Measurements from ENCODE around the gene PPIF. TPM values are rescaled to one million over a fixed set of nuclear protein-coding genes. Genes with fewer than 3 reads are reported as not detected.

PPIF gene
- total RNA-seq, result 10 to 100 TPM; 20.4 to 23.9 TPM
- long read RNA-seq, donor 1, transcript PPIF-201 (6 exons, 2,190 nt), result major isoform, 11 of 15 reads
- long read RNA-seq, donor 1, partial matches to known transcripts, result 0 of 15 reads
- long read RNA-seq, donor 1, other reads (novel, unspliced or antisense), result 4 of 15 reads
- long read RNA-seq, donor 2, transcript PPIF-201 (6 exons, 2,190 nt), result major isoform, 65 of 76 reads
- long read RNA-seq, donor 2, partial matches to known transcripts, result 8 of 76 reads
- long read RNA-seq, donor 2, other reads (novel, unspliced or antisense), result 2 of 76 reads

DNA sequence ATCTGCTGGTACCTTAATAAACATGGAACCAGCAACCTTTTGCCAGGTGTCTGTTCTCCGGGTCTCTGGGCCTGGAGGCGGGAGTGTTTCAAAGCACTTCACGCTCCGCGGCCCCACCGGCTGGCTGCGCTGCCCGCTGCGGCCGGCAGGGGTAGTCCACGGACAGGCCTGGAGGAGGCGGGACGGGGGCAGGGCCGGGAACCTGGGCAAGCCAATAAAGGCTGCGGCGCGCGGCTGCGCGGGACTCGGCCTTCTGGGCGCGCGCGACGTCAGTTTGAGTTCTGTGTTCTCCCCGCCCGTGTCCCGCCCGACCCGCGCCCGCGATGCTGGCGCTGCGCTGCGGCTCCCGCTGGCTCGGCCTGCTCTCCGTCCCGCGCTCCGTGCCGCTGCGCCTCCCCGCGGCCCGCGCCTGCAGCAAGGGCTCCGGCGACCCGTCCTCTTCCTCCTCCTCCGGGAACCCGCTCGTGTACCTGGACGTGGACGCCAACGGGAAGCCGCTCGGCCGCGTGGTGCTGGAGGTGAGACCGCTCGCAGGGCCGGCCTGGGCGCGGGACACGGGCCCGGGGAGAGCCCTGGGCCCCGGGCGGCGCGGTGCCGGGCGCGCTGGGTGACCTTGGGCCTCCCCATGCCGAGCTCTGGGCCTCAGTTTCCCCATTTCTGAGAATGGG is at the start of gene PPIF:
Gene PPIF (plus strand): TSS at position 244 of the 668 bp plus-strand sequence. CDS start 80 bp downstream, at position 324.
- peak; percentile 99 for DNase-seq (ENCODE audit: low spot score)
- intact Hi-C loops (cut with DNase I), result no loop called here

DNA sequence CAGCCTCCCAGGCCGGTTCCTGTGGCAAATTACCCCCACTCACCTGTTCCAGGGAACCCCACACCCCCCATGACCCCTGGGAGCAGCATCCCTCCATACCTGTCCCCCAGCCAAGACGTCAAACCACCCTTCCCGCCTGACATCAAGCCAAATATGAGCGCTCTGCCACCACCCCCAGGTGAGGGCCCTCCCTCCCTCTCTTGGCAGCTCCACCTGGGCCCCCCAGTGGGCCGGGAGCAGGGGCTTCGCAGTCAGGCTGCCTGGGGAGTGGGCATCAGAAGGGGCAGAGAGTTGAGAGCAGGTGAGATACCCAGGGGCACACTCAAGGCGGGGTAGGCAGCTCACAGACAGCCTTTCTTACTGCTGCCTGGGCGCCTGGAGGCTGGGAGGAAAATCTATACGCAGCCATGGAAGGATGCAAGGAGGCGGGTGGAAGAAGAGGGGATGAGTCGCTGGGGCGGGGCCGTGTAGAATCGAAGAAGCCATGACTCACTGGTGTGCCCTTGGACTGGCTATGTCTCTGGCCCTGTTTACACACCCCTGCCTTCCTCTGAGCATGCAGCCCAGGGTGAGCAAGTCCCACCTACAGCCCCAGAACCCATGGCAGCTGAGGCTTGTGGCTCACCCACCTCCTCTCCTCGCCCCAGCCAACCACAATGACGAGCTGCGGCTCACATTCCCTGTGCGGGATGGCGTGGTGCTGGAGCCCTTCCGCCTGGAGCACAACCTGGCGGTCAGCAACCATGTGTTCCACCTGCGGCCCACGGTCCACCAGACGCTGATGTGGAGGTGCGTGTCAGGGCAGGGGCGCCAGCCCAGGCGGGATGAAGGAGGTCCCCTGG is 48.6 kb upstream of the PPIF start:
- intact Hi-C loops (cut with DNase I), result no loop called here
- DNase-seq (ENCODE audit: low spot score), result peak; percentile 90

DNA sequence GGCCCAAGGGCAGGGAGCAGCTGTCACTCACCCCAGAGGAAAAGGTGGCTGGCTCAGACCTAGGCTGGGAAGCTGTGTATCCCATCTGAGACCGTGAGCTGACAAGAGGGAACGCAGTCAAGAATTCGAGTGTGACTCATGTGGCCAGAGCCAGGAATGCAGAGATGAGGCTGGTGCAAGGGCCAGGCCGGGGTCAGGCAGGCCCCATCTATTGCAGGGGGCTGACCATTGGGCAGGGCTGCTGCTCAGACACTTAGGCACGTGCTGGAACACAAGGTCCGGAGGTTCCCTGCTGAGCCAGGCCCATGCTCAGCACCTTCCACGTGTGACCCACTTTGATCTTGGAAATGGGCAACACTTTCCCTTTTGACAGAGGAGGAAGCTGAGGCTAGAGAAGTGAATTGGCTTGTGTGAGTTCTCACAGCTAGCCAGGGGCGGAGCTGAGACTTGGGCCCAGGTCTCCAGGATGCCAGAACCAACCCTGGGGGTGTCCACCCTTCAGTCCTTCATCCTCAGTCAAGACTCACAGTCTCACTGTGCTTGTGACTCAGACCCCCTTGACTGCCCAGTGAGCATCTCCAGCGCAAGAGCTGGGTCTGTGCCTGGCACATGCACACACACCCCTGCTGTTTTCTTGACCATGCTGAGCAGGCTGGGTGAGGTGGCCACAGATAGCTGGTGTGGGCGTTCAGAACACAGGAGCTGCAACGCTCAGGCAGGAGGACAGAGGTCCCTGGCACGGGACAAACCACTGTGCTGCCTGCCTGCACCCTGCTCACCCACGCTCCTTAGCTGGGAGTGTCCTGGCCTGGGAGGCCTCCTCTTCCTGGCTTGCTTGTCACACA is 47.6 kb upstream of the PPIF start:
- intact Hi-C loops (cut with DNase I), result no loop called here
- no peak for DNase-seq (ENCODE audit: low spot score)

DNA sequence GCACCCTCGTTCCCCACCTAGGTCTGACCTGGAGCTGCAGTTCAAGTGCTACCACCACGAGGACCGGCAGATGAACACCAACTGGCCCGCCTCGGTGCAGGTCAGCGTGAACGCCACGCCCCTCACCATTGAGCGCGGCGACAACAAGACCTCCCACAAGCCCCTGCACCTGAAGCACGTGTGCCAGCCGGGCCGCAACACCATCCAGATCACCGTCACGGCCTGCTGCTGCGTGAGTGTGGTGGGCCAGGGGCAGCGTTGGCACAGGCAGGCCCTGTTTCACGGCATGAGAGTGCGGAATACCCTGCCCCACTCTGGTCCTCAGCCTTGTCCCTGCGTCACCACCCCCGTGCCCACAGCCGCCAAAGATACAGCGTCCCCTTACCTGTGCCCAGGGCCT is 46.6 kb upstream of the PPIF start:
- no peak for DNase-seq (ENCODE audit: low spot score)
- intact Hi-C loops (cut with DNase I), result no loop called here

DNA sequence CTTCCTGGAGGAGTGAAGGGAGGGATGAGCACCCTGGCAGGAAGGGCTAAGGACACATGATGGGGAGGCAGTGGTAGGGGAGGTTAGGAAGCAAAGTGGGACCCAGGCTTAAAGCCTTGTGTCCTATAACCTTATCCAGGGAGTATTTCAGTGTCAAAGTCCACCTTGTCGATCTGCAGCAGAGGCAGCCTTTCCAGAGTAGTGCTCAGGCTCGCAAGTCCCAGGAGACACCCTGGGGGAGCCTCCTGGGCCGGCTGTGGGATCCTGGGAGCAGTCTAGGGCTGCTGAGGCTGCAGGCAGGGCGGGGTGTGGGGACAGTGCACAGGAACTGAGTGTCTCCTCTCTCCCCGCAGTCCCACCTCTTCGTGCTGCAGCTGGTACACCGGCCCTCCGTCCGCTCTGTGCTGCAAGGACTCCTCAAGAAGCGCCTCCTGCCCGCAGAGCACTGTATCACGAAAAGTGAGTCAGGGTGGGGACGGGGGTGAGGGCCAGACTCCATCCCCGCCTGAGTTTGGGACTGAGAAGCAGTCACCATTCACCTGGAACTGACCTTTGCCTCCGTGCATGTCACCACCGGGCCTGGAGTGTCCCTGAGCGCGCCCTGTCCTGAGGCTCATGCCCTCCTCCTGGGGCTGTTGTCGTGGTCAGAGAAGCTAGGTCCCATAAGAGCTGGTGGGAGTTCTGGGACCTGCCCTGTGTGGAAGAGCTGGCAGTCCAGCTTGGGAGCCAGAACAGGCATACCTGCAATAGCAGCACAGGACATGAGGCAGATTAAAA is 45.3 kb upstream of the PPIF start:
- intact Hi-C loops (cut with DNase I), result no loop called here

DNA sequence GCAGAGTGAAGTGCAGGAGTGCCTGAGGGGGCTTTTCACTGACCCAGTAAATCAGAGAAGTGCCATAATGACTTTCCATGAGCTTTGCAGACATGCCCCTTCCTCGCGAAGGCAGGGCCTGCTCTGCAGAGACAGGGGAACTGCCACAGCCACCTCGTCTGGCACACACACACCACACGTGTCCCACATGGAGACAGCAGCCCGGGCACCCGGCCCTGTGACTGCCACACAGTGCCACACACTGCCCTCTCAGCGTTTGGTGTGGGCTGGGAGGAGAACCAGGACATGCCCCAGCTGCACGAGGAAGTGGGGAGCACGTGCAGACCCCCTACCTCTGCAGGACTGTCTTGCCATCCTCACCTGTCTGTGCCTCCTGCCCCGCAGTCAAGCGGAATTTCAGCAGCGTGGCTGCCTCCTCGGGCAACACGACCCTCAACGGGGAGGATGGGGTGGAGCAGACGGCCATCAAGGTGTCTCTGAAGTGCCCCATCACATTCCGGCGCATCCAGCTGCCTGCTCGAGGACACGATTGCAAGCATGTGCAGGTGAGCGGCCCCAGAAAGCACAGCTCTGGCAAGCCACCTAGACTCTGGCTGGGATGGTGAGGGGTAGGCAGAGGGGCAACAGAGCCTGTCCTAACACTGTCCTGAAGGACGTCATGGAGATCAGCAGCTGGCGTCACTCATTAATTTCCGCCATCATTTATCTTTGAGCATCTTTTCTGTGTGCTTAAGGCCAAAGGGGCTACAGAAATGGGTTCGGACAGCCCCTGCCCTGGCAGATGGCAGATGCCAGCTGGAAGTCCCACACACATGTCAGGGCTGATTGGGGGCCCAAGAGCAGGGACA is 43.4 kb upstream of the PPIF start:
- no peak for DNase-seq (ENCODE audit: low spot score)
- intact Hi-C loops (cut with DNase I), result no loop called here

More for the DNA sequence above, 45.3 kb upstream of the PPIF start:
- DNase-seq (ENCODE audit: low spot score), result no peak

DNA sequence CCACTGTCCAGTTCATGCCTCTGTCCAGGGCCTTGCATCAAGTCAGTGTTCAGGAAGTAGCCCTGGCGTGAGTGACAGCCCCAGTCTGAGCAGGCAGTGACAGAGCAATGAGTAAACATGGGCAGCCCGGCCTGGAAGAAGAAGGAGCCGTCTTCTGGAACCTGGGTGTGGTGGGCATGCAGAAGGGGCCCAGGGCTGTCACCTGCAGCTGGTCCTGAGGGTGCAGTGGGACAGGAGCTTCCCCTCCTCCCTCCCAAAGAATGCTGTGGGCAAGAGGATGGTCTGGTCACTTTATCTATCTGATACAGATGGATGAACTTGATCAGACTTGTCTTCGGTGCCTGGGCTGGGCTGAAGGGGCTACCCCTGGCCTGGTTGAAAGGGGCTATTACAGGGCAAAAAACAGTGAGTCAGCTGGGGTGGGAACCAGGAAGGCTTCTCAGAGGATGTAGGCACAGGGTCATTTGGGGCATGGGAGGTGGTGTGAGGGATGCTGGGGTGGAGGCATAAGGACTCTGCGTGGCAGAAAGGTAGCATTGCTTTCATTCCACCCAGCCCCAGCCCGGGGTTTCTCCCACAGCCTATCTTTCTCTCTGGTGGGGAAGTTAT is 42.7 kb upstream of the PPIF start:
- intact Hi-C loops (cut with DNase I), result no loop called here
- no peak for DNase-seq (ENCODE audit: low spot score)

DNA sequence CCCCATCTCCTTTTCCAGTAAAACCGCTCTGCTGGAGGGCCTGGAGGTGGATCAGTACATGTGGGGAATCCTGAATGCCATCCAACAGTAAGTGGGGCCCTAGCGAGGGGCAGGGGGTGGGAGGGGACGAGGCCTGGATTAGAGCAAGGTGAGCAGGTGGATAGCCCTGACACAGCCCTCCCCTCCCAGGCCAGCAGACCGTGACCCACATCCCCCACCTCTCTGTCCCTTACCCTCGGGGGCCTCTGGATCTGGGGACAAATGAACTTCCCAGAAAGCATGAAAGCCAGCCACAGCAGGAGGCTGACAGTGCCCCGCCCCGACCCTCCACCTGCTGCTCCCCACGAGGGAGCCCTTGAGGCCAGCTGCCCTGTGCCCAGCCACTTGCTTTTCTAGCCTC is 41.8 kb upstream of the PPIF start:
- intact Hi-C loops (cut with DNase I), result no loop called here
- no peak for DNase-seq (ENCODE audit: low spot score)

DNA sequence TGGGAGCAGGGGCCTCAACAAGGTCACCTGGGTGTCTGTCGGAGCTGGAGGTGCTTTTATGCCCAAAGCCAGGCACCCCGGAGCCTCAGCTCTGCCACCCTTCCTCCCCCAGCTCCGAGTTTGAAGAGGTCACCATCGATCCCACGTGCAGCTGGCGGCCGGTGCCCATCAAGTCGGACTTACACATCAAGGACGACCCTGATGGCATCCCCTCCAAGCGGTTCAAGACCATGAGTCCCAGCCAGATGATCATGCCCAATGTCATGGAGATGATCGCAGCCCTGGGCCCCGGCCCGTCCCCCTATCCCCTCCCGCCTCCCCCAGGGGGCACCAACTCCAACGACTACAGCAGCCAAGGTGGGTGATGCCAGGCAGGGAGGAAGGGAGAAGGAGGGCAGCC is 41.3 kb upstream of the PPIF start:
- DNase-seq (ENCODE audit: low spot score), result no peak
- intact Hi-C loops (cut with DNase I), result no loop called here

DNA sequence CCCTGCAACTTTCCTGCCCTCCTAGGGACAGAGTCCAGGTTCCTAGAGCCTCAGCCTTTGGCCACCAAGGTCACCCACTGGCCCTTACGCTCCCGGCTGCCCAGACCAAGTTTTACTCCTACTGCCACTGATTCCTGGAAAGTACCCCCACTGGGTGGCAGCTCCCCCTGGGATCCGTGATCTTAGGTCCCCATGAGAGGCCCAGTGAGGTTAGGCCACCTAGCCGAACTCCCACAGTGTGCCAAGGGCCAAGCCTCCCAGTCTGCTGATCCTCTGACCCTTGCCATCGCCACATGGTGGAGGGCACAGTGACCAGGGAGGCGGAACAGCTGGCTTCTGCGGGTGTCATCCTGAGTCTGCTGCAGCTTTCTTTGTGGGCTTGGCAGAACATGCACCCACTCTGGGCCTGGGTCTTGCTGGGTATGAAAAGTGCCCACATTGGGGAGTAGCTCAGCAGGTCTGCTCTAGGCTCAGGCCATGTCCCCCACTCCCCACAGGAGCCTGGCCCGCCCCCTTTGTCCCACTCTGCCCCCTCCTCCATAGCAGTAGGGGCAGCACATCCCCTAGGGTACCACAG is 40.5 kb upstream of the PPIF start:
- no peak for DNase-seq (ENCODE audit: low spot score)
- intact Hi-C loops (cut with DNase I), result no loop called here

DNA sequence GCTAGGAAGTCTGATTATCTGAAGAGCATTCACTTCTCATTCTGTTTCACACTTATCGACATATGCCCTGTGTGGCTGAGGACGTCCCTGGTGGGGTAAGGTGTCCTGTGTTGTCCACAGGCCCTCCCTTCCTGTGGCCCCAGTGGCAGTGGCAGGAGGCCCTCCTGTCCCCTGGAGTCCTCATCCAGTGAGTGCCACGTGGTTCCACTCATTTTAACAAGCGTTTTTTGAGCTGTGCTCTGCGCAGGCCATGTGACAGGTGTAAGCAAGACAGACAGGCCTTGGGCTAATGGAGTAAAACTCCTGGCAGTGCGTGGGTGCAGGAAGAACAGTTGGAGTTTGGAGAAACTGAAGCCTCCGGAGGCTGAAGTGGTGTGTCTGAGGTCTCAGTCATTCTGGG is 39.3 kb upstream of the PPIF start:
- intact Hi-C loops (cut with DNase I), result no loop called here
- no peak for DNase-seq (ENCODE audit: low spot score)

DNA sequence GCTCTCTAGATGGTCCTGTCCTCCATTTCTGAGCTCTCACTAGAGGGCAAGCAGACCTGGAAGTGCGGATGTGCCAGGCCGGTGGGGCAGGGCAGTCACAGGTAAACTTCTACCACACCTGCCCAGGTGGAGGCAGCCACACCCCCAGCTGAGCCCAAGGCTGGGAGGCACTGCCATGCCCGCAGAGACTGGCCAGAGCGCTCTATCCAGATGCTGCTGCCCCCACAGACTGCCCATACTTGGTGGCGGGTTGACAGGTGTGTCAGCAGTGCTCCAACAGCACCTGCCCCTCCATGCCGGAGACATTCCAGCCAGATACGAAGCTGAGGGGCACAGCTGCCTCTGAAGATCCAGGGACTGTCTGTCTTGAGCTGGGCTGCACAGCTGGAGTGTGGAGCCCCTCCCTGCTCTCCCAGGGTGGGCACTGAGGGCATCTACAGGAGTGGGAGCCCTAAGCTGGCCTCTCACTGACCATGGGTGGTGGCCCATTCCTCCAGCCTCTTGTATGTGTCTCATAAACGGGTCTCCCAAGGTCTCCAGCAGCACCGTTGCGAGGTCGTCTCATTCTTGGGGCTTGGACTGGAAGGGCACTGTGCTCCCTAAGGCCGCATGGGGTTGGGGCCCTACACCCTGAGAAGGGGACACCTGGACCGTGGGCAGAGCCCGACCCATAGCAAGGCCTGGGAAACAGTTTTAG is 38.2 kb upstream of the PPIF start:
- no peak for DNase-seq (ENCODE audit: low spot score)
- intact Hi-C loops (cut with DNase I), result no loop called here

DNA sequence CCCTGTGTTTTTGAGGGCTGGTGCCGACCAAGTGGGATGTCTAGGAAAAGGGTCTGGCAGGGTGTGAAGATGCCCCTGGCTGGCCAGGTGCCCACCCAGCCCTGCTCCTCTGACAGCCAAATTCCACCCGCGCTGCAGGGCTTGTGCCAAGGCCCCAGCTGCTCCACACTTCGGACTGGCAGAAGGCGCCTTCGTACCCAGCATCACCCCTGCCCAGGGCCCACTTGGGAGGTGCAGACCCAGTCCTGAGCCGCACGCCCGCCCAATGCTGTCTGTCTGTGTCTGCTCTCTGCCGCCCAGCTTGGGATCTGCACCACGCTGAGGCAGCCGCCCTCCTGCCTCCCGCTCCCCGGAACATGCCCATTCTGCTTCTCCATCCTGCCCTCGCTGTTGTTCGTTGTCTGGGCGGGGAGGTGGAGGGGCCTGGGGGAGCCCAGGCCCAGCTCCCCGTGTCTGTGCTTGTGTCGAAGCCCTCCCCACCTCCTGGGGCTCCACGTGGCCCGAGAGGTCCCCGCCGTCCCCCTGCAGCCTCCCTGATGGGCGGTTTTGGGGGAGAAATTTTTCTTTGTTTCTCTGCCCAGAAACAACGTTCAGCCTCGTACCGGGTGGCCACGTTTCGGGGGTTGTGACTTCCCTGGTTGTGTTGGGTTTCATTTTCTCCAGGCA is 36.9 kb upstream of the PPIF start:
- DNase-seq (ENCODE audit: low spot score), result no peak
- intact Hi-C loops (cut with DNase I), result no loop called here

DNA sequence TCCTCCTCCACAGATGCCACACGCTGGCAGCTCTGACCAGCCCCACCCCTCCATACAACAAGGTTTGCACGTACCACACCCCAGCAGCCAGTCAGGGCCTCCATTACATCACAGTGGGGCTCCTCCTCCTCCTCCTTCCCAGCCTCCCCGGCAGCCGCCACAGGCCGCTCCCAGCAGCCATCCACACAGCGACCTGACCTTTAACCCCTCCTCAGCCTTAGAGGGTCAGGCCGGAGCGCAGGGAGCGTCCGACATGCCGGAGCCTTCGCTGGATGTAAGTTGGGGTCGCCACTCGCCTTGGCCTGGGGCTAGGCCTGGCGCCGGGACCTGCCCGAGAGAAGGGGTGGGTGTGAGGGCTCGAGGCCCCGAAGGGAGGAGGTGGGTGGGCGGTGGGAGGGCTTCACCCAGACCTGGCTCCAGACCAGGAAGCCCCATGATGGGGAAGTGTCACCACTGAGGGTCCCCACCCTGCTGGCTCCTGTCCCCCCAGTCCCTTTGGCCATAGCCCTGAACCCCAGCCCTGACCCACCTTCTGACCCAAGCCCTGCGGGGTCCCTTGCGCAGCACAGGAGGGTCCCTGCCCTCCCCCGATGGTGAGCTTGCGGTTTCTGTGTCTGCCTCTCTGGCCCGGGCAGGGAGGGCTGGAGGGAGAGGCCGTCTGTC is 36.2 kb upstream of the PPIF start:
- intact Hi-C loops (cut with DNase I), result no loop called here
- DNase-seq (ENCODE audit: low spot score), result no peak

DNA sequence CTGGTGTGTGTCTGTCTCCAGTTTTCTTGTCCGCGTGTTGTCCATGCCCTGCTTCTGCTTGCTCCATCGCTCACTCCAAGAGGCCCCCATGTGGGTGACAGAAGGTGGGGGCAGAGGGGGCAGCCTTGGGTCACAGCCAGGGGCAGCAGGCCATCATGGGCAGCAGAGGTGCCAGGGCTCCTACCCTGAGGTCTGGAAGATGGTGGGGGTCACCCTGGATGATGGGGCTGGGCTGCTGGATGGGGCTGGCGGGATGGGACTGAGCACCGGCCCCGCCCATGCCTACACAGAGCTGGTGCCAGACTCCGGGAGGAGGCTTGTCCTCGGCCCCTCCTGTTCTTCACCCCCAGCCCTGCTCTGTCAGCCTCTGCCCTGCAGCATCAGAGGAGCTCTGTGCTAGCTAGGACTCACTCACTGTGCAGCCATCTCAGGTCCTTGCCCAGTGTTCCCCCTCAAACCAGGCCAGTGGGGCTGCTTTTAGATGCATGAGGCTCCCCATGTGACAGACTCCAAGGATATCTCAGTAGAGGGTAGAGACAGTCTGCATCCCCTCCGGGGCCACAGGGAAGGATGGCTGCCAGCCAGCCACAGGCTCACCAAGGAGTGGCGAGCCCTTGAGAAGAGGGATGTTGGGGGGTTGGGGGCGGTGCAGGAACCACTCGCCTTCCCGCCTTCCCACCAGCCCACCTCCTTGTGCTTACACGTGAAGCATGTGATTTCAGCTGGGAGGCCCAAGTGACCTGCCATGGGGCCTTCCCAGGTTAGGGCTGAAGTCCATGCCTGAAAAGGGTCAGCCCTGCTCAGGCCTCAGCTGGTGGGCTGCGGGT is 35.5 kb upstream of the PPIF start:
- intact Hi-C loops (cut with DNase I), result no loop called here
- no peak for DNase-seq (ENCODE audit: low spot score)

Data from posterior vena cava (tissue), 2 donors.